Measurements from ENCODE around the gene LTF. TPM values are rescaled to one million over a fixed set of nuclear protein-coding genes. Genes with fewer than 3 reads are reported as not detected.

LTF gene
- total and polyA plus RNA-seq, 9 of the 15 experiments (the other 6 are each of a cell fraction or from before 2014, with no cell fraction given): 0.07 TPM; not detected in 8

DNA sequence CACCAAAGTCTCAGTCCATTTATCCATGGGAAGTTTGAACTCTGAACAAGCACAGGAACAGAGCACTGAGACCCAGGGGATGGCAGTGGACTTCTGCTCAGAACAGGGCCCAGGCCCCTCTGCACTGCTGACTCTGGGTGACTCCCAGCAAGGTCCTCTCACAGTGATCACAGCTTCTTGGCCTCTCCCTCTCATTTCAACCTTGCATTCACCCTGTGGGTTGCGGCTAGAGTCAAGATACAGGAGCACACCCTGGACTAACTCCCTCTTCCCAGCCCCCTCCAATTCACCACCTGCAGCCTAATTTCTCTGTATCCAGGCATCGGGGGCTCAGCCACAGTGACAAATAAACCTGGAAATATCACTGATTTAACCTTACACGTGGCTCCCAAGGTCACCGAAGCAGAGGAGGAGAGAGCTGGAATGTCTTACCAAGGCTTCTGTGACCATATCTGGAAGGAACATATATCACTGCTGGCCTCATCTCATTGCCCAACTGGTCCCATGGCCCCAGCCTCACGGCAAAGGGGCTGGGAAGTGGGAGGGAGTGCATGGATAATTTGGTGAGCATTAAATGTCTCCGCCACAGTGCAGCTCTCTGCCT is 34.3 kb upstream of the LTF start (continued):
- TF ChIP-seq, protein P1, sequence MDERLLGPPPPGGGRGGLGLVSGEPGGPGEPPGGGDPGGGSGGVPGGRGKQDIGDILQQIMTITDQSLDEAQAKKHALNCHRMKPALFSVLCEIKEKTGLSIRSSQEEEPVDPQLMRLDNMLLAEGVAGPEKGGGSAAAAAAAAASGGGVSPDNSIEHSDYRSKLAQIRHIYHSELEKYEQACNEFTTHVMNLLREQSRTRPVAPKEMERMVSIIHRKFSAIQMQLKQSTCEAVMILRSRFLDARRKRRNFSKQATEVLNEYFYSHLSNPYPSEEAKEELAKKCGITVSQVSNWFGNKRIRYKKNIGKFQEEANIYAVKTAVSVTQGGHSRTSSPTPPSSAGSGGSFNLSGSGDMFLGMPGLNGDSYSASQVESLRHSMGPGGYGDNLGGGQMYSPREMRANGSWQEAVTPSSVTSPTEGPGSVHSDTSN (CRISPR knock-in tag; IDR thresholded peaks at IDR 0.05; ENCODE audit: low read depth): no peak
- TF ChIP-seq, protein P1 (tag; conservative IDR thresholded peaks at IDR 0.05; ENCODE audit: low read depth): 0 out of 2 replicates have a peak, but pooled peaks have one; percentile 34
- TF ChIP-seq ZNF766 (CRISPR knock-in tag; conservative IDR thresholded peaks at IDR 0.05) (peak; percentile 49; the same call in 1 of the 2 replicates), NR2C2 (CRISPR knock-in tag; IDR thresholded peaks at IDR 0.05) (no peak), NR2C2 (tag; IDR thresholded peaks at IDR 0.05) (peak; percentile 40; the same call in 1 of the 2 replicates), RCOR1 (IDR thresholded peaks at IDR 0.05; ENCODE audit: borderline replicate concordance in 1 of 2, low read depth in 2 of 2, low read length in 2 of 2) (0 out of 4 replicates have a peak, but pooled peaks of 1 of the 2 experiments have one; percentile 13), ESRRA (IDR thresholded peaks at IDR 0.05; ENCODE audit: borderline replicate concordance, low read depth) (peak; percentile 76)
- TF ChIP-seq, protein P2, sequence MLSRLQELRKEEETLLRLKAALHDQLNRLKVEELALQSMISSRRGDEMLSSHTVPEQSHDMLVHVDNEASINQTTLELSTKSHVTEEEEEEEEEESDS (CRISPR knock-in tag; IDR thresholded peaks at IDR 0.05): no peak

Measured in K562 (cell line).